Effector memory CD8-positive, alpha-beta T cell (primary cell): ENCODE results near the gene FBRSL1.
"Not testable (repeated sequence)": the region's sequence is repeated elsewhere in the genome, so short reads cannot be mapped to it uniquely, and the experiment has no call there.

Source experiments
- ATAC-seq: fragments of 150-1000 bp; cut with Tn5 transposase; replicated peaks from 2 replicates; pipeline ENCODE4 v1.10.0; 2021; ENCODE audit warnings: mild to moderate bottlenecking, moderate library complexity
- DNase-seq, 3 experiments: peaks; one replicate each; pipeline ENCODE4 v3.0.0; 2021
- H3K27ac Mint-ChIP-seq, 2 donors: one replicate each; pipeline ENCODE4 v1.8.0; 2022; ENCODE audit warnings: mild to moderate bottlenecking in 2 of 2, mixed read lengths in 2 of 2, moderate library complexity in 2 of 2
- H3K27me3 Mint-ChIP-seq, 2 donors: one replicate each; pipeline ENCODE4 v1.8.0; 2022; ENCODE audit warnings: mixed read lengths in 2 of 2
- H3K36me3 Mint-ChIP-seq: one replicate; pipeline ENCODE4 v1.8.0; 2022; ENCODE audit warnings: mild to moderate bottlenecking, moderate library complexity, mixed read lengths; ENCODE audit not compliant: insufficient read depth
- H3K4me1 Mint-ChIP-seq, 2 donors: one replicate each; pipeline ENCODE4 v1.8.0; 2022; ENCODE audit warnings: low read depth in 2 of 2, mixed read lengths in 2 of 2
- H3K4me3 Mint-ChIP-seq, 2 donors: one replicate each; pipeline ENCODE4 v1.8.0; 2022; ENCODE audit warnings: mild to moderate bottlenecking in 2 of 2, mixed read lengths in 2 of 2, moderate library complexity in 2 of 2
- H3K9me3 Mint-ChIP-seq, 2 donors: one replicate each; pipeline ENCODE4 v1.8.0; 2022; ENCODE audit warnings: mixed read lengths in 2 of 2

Gene FBRSL1

DNA sequence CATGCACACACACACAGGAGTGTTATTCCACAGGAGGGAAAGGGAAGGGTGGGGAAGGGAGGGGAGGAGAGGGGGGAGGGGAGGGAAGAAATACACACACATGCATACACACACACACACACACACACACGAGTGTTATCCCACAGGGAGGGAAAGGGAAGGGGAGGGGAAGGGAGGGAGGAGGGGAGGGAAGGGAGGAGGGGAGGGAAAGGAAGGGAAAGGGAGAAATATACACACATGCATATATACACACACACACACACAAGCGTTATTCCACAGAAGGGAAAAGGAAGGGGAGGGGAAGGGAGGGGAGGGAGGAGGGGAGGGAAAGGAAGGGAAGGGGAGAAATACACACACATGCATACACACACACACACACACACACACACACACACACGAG lies 19.6 kb upstream of the FBRSL1 start:
- Mint-ChIP-seq H3K9me3 (no peaks in the 10 kb centered on the region), H3K36me3 (peaks cover 16% of the 10 kb centered on the region), H3K4me1 (peaks cover 19 to 21% of the 10 kb centered on the region in 2 donors), H3K27ac (no peak overlapping the region), H3K4me3 (no peak overlapping the region), H3K27me3 (peaks cover 0 to 10% of the 10 kb centered on the region in 2 donors)
- DNase-seq = no peak
- no peak for ATAC-seq

- peaks cover 25% of the 10 kb centered on the region for H3K36me3 Mint-ChIP-seq
- H3K27ac Mint-ChIP-seq = no peak overlapping the region
- H3K27me3 Mint-ChIP-seq = peaks cover 0 to 10% of the 10 kb centered on the region in 2 donors
- peaks cover 23 to 26% of the 10 kb centered on the region in 2 donors for H3K4me1 Mint-ChIP-seq
- no peak for DNase-seq
- H3K4me3 Mint-ChIP-seq = peak overlapping the region; percentile 1 to 71
- ATAC-seq = peak; percentile 41
- H3K9me3 Mint-ChIP-seq = no peaks in the 10 kb centered on the region
Observed at GRCh38 chr12:132471011-132471857, 18.7 kb upstream of the FBRSL1 start.

GRCh38 chr12:132471858-132472255 lies 18.1 kb upstream of the FBRSL1 start:
- peaks cover 30 to 32% of the 10 kb centered on the region in 2 donors for H3K4me1 Mint-ChIP-seq
- H3K27ac Mint-ChIP-seq = peak overlapping the region in 1 of 2 donors; percentile 66
- H3K4me3 Mint-ChIP-seq = peak overlapping the region; percentile 65 to 71
- ATAC-seq = no peak
- H3K36me3 Mint-ChIP-seq = peaks cover 31% of the 10 kb centered on the region
- peaks cover 0 to 10% of the 10 kb centered on the region in 2 donors for H3K27me3 Mint-ChIP-seq
- no peak for DNase-seq
- no peaks in the 10 kb centered on the region for H3K9me3 Mint-ChIP-seq

GRCh38 chr12:132472386-132472785 lies 17.6 kb upstream of the FBRSL1 start:
- Mint-ChIP-seq H3K36me3 (peaks cover 36% of the 10 kb centered on the region), H3K27ac (peak overlapping the region in 1 of 2 donors; percentile 66), H3K4me1 (peaks cover 34 to 36% of the 10 kb centered on the region in 2 donors), H3K9me3 (no peaks in the 10 kb centered on the region), H3K4me3 (peak overlapping the region; percentile 65 to 71), H3K27me3 (peaks cover 0 to 10% of the 10 kb centered on the region in 2 donors)
- DNase-seq (no peak), ATAC-seq (no peak)

- Mint-ChIP-seq H3K27me3 (peaks cover 0 to 9% of the 10 kb centered on the region in 2 donors), H3K36me3 (peaks cover 38% of the 10 kb centered on the region), H3K27ac (peak overlapping the region in 1 of 2 donors; percentile 46), H3K9me3 (no peaks in the 10 kb centered on the region), H3K4me1 (peaks cover 35 to 36% of the 10 kb centered on the region in 2 donors), H3K4me3 (peak overlapping the region; percentile 57 to 69)
- ATAC-seq (peak; percentile 18), DNase-seq (peak in 2 of 3 experiments; percentile 26 to 43)
Observed at GRCh38 chr12:132474237-132474741, 15.7 kb upstream of the FBRSL1 start.

DNA sequence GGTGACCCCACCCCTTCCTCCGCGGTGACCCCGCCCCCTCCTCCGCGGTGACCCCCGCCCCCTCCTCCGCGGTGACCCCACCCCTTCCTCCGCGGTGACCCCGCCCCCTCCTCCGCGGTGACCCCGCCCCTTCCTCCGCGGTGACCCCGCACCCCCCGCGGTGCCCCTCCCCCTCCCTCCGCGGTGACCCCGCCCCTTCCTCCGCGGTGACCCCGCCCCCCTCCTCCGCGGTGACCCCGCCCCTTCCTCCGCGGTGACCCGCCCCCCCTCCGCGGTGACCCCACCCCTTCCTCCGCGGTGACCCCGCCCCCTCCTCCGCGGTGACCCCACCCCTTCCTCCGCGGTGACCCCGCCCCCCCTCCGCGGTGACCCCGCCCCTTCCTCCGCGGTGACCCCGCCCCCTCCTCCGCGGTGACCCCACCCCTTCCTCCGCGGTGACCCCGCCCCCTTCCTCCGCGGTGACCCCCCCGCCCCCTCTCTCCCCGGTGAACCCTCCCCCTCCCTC lies 15.1 kb upstream of the FBRSL1 start:
- H3K27ac Mint-ChIP-seq, ATAC-seq, DNase-seq, H3K27me3 Mint-ChIP-seq, H3K9me3 Mint-ChIP-seq: not testable (repeated sequence)
- peak overlapping the region in 1 of 2 donors; percentile 71 for H3K4me3 Mint-ChIP-seq
- peaks cover 36% of the 10 kb centered on the region for H3K36me3 Mint-ChIP-seq
- peaks cover 32% of the 10 kb centered on the region in 2 donors for H3K4me1 Mint-ChIP-seq

GRCh38 chr12:132475304-132476037 lies 14.5 kb upstream of the FBRSL1 start:
- Mint-ChIP-seq H3K36me3 (peaks cover 36% of the 10 kb centered on the region), H3K4me3 (peak overlapping the region; percentile 71 to 79), H3K4me1 (peaks cover 29 to 30% of the 10 kb centered on the region in 2 donors), H3K27me3 (peaks cover 0 to 9% of the 10 kb centered on the region in 2 donors), H3K9me3 (no peaks in the 10 kb centered on the region), H3K27ac (peak overlapping the region; percentile 41 to 82)
- peak; percentile 61 for ATAC-seq
- DNase-seq = peak in 2 of 3 experiments; percentile 13 to 40

- peak overlapping the region in 1 of 2 donors; percentile 82 for H3K27ac Mint-ChIP-seq
- DNase-seq (no peak), ATAC-seq (no peak)
- H3K36me3 Mint-ChIP-seq = peaks cover 36% of the 10 kb centered on the region
- H3K9me3 Mint-ChIP-seq = no peaks in the 10 kb centered on the region
- peaks cover 0 to 9% of the 10 kb centered on the region in 2 donors for H3K27me3 Mint-ChIP-seq
- H3K4me3 Mint-ChIP-seq = peak overlapping the region; percentile 68 to 79
- H3K4me1 Mint-ChIP-seq = peaks cover 29% of the 10 kb centered on the region in 2 donors
Observed at GRCh38 chr12:132476038-132476414, 13.9 kb upstream of the FBRSL1 start.

GRCh38 chr12:132476421-132476820 lies 13.5 kb upstream of the FBRSL1 start:
- ATAC-seq = no peak
- Mint-ChIP-seq H3K9me3 (no peaks in the 10 kb centered on the region), H3K36me3 (peaks cover 36% of the 10 kb centered on the region), H3K4me1 (peaks cover 28 to 29% of the 10 kb centered on the region in 2 donors), H3K4me3 (peak overlapping the region; percentile 68 to 79), H3K27ac (peak overlapping the region; percentile 62 to 65), H3K27me3 (peaks cover 0 to 9% of the 10 kb centered on the region in 2 donors)
- DNase-seq = no peak

GRCh38 chr12:132477017-132477702 lies 12.8 kb upstream of the FBRSL1 start:
- Mint-ChIP-seq H3K36me3 (peaks cover 34% of the 10 kb centered on the region), H3K27ac (peak overlapping the region; percentile 62 to 65), H3K4me3 (peak overlapping the region; percentile 68 to 79), H3K27me3 (peaks cover 0 to 9% of the 10 kb centered on the region in 2 donors), H3K4me1 (peaks cover 24 to 26% of the 10 kb centered on the region in 2 donors), H3K9me3 (no peaks in the 10 kb centered on the region)
- DNase-seq (no peak), ATAC-seq (peak; percentile 17)

DNA sequence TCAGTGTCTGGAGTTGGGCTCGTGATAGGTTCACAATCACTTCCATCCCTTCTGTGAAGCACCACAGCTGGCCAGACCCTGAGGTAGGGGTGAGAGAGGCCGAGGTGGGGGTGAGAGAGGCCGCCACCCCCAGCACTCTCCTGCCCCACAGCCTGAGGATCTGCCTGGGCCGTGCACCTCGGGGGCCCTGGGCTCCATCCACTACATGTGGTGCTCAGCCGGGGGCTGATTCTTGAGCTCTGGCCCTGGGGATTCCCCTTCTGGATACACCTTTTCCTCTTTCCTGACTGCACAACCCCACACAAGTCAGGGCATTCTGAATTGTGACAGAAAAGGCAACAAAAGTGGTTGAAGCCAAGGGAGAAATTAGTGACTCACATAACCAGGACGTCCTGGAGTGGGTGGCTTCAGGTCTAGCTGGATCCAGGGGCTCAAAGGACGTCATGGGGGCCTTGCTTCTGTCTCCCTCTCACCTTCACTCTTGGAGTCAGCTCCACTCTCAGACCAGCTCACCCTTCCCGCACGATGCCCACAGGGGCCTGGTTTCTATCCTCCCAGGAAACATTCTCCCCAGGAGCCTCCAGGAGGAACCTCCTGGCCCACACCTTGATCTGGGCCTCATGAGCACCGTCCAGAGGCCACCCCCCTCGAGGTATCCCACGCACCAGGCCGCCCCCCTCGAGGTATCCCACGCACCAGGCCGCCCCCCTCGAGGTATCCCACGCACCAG lies 12.1 kb upstream of the FBRSL1 start:
- peak overlapping the region; percentile 62 to 72 for H3K27ac Mint-ChIP-seq

GRCh38 chr12:132478433-132478803 lies 11.5 kb upstream of the FBRSL1 start:
- H3K36me3 Mint-ChIP-seq = peaks cover 28% of the 10 kb centered on the region
- peak overlapping the region in 1 of 2 donors; percentile 72 for H3K27ac Mint-ChIP-seq
- ATAC-seq = no peak
- H3K27me3 Mint-ChIP-seq = peaks cover 0 to 9% of the 10 kb centered on the region in 2 donors
- H3K4me3 Mint-ChIP-seq = no peak overlapping the region
- DNase-seq = no peak
- H3K9me3 Mint-ChIP-seq = no peaks in the 10 kb centered on the region
- peaks cover 22 to 26% of the 10 kb centered on the region in 2 donors for H3K4me1 Mint-ChIP-seq

More for the DNA sequence above, 12.1 kb upstream of the FBRSL1 start:
- DNase-seq = no peak
- no peak for ATAC-seq
- H3K9me3 Mint-ChIP-seq = no peaks in the 10 kb centered on the region
- H3K36me3 Mint-ChIP-seq = peaks cover 28% of the 10 kb centered on the region
- peaks cover 0 to 9% of the 10 kb centered on the region in 2 donors for H3K27me3 Mint-ChIP-seq
- peaks cover 22 to 26% of the 10 kb centered on the region in 2 donors for H3K4me1 Mint-ChIP-seq
- peak overlapping the region; percentile 68 to 79 for H3K4me3 Mint-ChIP-seq
